ENCODE measurements around the gene TRPV3.
"Not testable (repeated sequence)": the region's sequence is repeated elsewhere in the genome, so short reads cannot be mapped to it uniquely, and the experiment has no call there.

- TF ChIP-seq RBBP5 (IDR thresholded peaks at IDR 0.05; ENCODE audit: borderline replicate concordance, insufficient read depth, low read length, poor library complexity, severe bottlenecking); EP300 (IDR thresholded peaks at IDR 0.05; ENCODE audit: low read length); GABPA (tag; conservative IDR thresholded peaks at IDR 0.05; ENCODE audit: low read depth); ZNF398 (CRISPR knock-in tag; IDR thresholded peaks at IDR 0.05); POLR2A (conservative IDR thresholded peaks at IDR 0.05); BRCA1 (IDR thresholded peaks at IDR 0.05); BRCA1 (CRISPR knock-in tag; IDR thresholded peaks at IDR 0.05): not testable (repeated sequence)
Observed at GRCh38 chr17:3519472-3519871, 38.1 kb downstream of the TRPV3 start.
